Right lobe of liver (tissue), 4 donors: ENCODE measurements around the gene SPACA7.

Experiments
- POLR2A ChIP-seq: fragments of 450-650 bp; IDR thresholded peaks from one replicate; pipeline ENCODE4 v1.6.1; 2017; ENCODE audit warnings: antibody characterized with exemption, mild to moderate bottlenecking
- TF ChIP-seq, protein P1 (sequence below), 4 donors: fragments of 200-600 bp in 3 of 4; fragments of 450-650 bp in 1 of 4; IDR thresholded peaks; one replicate each; pipeline versions ENCODE4 v1.5.1 to v1.8.0; 2016 to 2022; ENCODE audit warnings: antibody characterized with exemption in 4 of 4, mild to moderate bottlenecking in 2 of 4
- donor health status: DM: no; HTN: no; CAD: no.
- donor health status: DM: no; HTN: no; CAD: no.
- donor health status: DM: no; HTN: yes; CAD: no.

DNA sequence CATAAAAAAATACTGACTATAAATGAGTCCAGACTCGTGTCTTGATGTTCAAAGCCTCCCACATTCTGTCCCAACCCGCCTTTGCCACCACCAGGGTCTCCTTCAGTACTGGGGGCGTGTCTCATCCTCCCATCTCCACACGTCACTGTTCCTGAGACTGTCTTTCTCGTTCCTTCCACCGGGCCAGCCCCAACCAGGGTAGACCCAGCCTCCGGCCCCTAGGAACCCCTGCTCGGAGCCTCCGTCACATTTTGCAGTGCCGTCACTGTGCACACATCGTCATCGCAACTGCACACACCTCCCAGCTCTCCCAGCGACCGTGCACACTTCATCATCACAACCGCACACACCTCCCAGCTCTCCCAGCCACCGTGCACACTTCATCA, 73.4 kb downstream of the SPACA7 start:
- TF ChIP-seq, protein P1, sequence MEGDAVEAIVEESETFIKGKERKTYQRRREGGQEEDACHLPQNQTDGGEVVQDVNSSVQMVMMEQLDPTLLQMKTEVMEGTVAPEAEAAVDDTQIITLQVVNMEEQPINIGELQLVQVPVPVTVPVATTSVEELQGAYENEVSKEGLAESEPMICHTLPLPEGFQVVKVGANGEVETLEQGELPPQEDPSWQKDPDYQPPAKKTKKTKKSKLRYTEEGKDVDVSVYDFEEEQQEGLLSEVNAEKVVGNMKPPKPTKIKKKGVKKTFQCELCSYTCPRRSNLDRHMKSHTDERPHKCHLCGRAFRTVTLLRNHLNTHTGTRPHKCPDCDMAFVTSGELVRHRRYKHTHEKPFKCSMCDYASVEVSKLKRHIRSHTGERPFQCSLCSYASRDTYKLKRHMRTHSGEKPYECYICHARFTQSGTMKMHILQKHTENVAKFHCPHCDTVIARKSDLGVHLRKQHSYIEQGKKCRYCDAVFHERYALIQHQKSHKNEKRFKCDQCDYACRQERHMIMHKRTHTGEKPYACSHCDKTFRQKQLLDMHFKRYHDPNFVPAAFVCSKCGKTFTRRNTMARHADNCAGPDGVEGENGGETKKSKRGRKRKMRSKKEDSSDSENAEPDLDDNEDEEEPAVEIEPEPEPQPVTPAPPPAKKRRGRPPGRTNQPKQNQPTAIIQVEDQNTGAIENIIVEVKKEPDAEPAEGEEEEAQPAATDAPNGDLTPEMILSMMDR (IDR thresholded peaks at IDR 0.05): no peak
- TF ChIP-seq POLR2A: no peak
